ENCODE results near the gene CNPY4.

Gene CNPY4

GRCh38 chr7:100087055-100087750 lies 32.2 kb upstream of the CNPY4 start:
- no peak overlapping the region for H2BK5ac ChIP-seq (ENCODE audit: low read depth, low read length, poor library complexity, severe bottlenecking)
- H3K36me3 ChIP-seq (ENCODE audit: control insufficient read depth in 1 of 2, insufficient read depth in 2 of 2, low read depth in 1 of 2, low read length in 2 of 2): peaks cover 18 to 20% of the 10 kb centered on the region in 2 experiments
- no peak overlapping the region for H2BK12ac ChIP-seq (ENCODE audit: low read length in 2 of 2)
- peak overlapping the region; percentile 77 for H3K27ac ChIP-seq (ENCODE audit: low read length, poor library complexity, severe bottlenecking)
- peak overlapping the region in 1 of 2 experiments; percentile 71 for H3K18ac ChIP-seq (ENCODE audit: low read depth in 1 of 2, low read length in 2 of 2)
- DNase-seq: peak; percentile 100
- H2BK15ac ChIP-seq (ENCODE audit: low read depth, poor library complexity, severe bottlenecking): no peak overlapping the region
- WGBS: 19% methylated on average over 9 of the region's 10 CpGs
- no peak overlapping the region for H3K23ac ChIP-seq (ENCODE audit: low read length in 2 of 2)
- no peak overlapping the region for H2AFZ ChIP-seq (ENCODE audit: low read depth, low read length)
- H3K4me2 ChIP-seq (ENCODE audit: low read length, poor library complexity, severe bottlenecking): no peak overlapping the region
- peak overlapping the region; percentile 96 for H3K9ac ChIP-seq (ENCODE audit: low read length)
- H4K8ac ChIP-seq (ENCODE audit: low read length): peak overlapping the region; percentile 48
- H3K9me3 ChIP-seq (ENCODE audit: control insufficient read depth, low read length): no peaks in the 10 kb centered on the region
- no peaks in the 10 kb centered on the region for H3K27me3 ChIP-seq (ENCODE audit: control insufficient read depth in 1 of 2, insufficient read depth in 1 of 2, low read length in 2 of 2)
- peak overlapping the region; percentile 81 for H4K91ac ChIP-seq (ENCODE audit: low read length)
- no peak overlapping the region for H3K4me3 ChIP-seq (ENCODE audit: insufficient read depth in 1 of 2, low read depth in 1 of 2, low read length in 2 of 2)
- no peak overlapping the region for H2AK5ac ChIP-seq (ENCODE audit: low read length, severe bottlenecking)
- H3K79me1 ChIP-seq (replicated peaks; ENCODE audit: low read length, poor library complexity, severe bottlenecking): peaks cover 11% of the 10 kb centered on the region
- H3K4ac ChIP-seq (ENCODE audit: low read depth in 1 of 2, low read length in 2 of 2): peak overlapping the region; percentile 27 to 85
- no peak overlapping the region for H3K14ac ChIP-seq (ENCODE audit: low read length in 2 of 2)
- peak overlapping the region; percentile 75 for H2BK120ac ChIP-seq (ENCODE audit: low read depth, low read length)
- peaks cover 11% of the 10 kb centered on the region for H3K4me1 ChIP-seq (ENCODE audit: control insufficient read depth, insufficient read depth, low read depth, low read length)

GRCh38 chr7:100088095-100088620 lies 31.3 kb upstream of the CNPY4 start:
- H3K79me1 ChIP-seq (replicated peaks; ENCODE audit: low read length, poor library complexity, severe bottlenecking): peaks cover 13% of the 10 kb centered on the region
- no peak overlapping the region for H2AFZ ChIP-seq (ENCODE audit: low read depth, low read length)
- H2BK12ac ChIP-seq (ENCODE audit: low read length in 2 of 2): peak overlapping the region; percentile 66 to 93
- H3K14ac ChIP-seq (ENCODE audit: low read length in 2 of 2): no peak overlapping the region
- no peak for DNase-seq
- no peaks in the 10 kb centered on the region for H3K27me3 ChIP-seq (ENCODE audit: control insufficient read depth in 1 of 2, insufficient read depth in 1 of 2, low read length in 2 of 2)
- peak overlapping the region; percentile 97 for H4K91ac ChIP-seq (ENCODE audit: low read length)
- no peaks in the 10 kb centered on the region for H3K9me3 ChIP-seq (ENCODE audit: control insufficient read depth, low read length)
- H3K18ac ChIP-seq (ENCODE audit: low read depth in 1 of 2, low read length in 2 of 2): peak overlapping the region; percentile 87
- no peak overlapping the region for H3K23ac ChIP-seq (ENCODE audit: low read length in 2 of 2)
- H3K27ac ChIP-seq (ENCODE audit: low read length, poor library complexity, severe bottlenecking): peak overlapping the region; percentile 33
- no peak overlapping the region for H2AK5ac ChIP-seq (ENCODE audit: low read length, severe bottlenecking)
- H3K36me3 ChIP-seq (ENCODE audit: control insufficient read depth in 1 of 2, insufficient read depth in 2 of 2, low read depth in 1 of 2, low read length in 2 of 2): peaks cover 27 to 29% of the 10 kb centered on the region in 2 experiments
- 80% methylated on average over 8 of the region's 11 CpGs for WGBS
- H3K4me3 ChIP-seq (ENCODE audit: insufficient read depth in 1 of 2, low read depth in 1 of 2, low read length in 2 of 2): peak overlapping the region; percentile 85 to 97
- H3K4me1 ChIP-seq (ENCODE audit: control insufficient read depth, insufficient read depth, low read depth, low read length): peaks cover 8% of the 10 kb centered on the region
- H4K8ac ChIP-seq (ENCODE audit: low read length): peak overlapping the region; percentile 97
- H2BK120ac ChIP-seq (ENCODE audit: low read depth, low read length): peak overlapping the region; percentile 75
- no peak overlapping the region for H2BK5ac ChIP-seq (ENCODE audit: low read depth, low read length, poor library complexity, severe bottlenecking)
- H3K4me2 ChIP-seq (ENCODE audit: low read length, poor library complexity, severe bottlenecking): peak overlapping the region; percentile 55
- H2BK15ac ChIP-seq (ENCODE audit: low read depth, poor library complexity, severe bottlenecking): no peak overlapping the region
- H3K9ac ChIP-seq (ENCODE audit: low read length): peak overlapping the region; percentile 96
- H3K4ac ChIP-seq (ENCODE audit: low read depth in 1 of 2, low read length in 2 of 2): peak overlapping the region; percentile 85 to 94

GRCh38 chr7:100088621-100089457 lies 30.6 kb upstream of the CNPY4 start, which contains the start of gene COPS6:
Gene COPS6, plus strand, starts transcription at chr7:100088969. Its CDS starts 22 bp downstream, at chr7:100088991.
- Histone ChIP-seq H3K27me3 (ENCODE audit: control insufficient read depth in 1 of 2, insufficient read depth in 1 of 2, low read length in 2 of 2) (no peaks in the 10 kb centered on the region), H4K91ac (ENCODE audit: low read length) (peak within 1 kb of the TSS; percentile 97), H3K27ac (ENCODE audit: low read length, poor library complexity, severe bottlenecking) (peak within 1 kb of the TSS; percentile 65), H3K4me2 (ENCODE audit: low read length, poor library complexity, severe bottlenecking) (peak within 1 kb of the TSS; percentile 90), H3K4me3 (ENCODE audit: insufficient read depth in 1 of 2, low read depth in 1 of 2, low read length in 2 of 2) (peak within 1 kb of the TSS; percentile 85 to 97), H2BK12ac (ENCODE audit: low read length in 2 of 2) (peak within 1 kb of the TSS; percentile 66 to 93), H3K18ac (ENCODE audit: low read depth in 1 of 2, low read length in 2 of 2) (peak within 1 kb of the TSS; percentile 89 to 93), H3K14ac (ENCODE audit: low read length in 2 of 2) (peak within 1 kb of the TSS in 1 of 2 experiments; percentile 86), H4K8ac (ENCODE audit: low read length) (peak within 1 kb of the TSS; percentile 97), H3K9ac (ENCODE audit: low read length) (peak within 1 kb of the TSS; percentile 96), H3K9me3 (ENCODE audit: control insufficient read depth, low read length) (no peaks in the 10 kb centered on the region), H2BK120ac (ENCODE audit: low read depth, low read length) (peak within 1 kb of the TSS; percentile 88), H3K79me1 (replicated peaks; ENCODE audit: low read length, poor library complexity, severe bottlenecking) (peaks cover 13% of the 10 kb centered on the region), H2BK5ac (ENCODE audit: low read depth, low read length, poor library complexity, severe bottlenecking) (no peak within 1 kb of the TSS), H3K23ac (ENCODE audit: low read length in 2 of 2) (peak within 1 kb of the TSS in 1 of 2 experiments; percentile 87), H3K4ac (ENCODE audit: low read depth in 1 of 2, low read length in 2 of 2) (peak within 1 kb of the TSS; percentile 85 to 94), H2AK5ac (ENCODE audit: low read length, severe bottlenecking) (no peak within 1 kb of the TSS), H3K4me1 (ENCODE audit: control insufficient read depth, insufficient read depth, low read depth, low read length) (peaks cover 8% of the 10 kb centered on the region), H2AFZ (ENCODE audit: low read depth, low read length) (peak within 1 kb of the TSS; percentile 48), H2BK15ac (ENCODE audit: low read depth, poor library complexity, severe bottlenecking) (peak within 1 kb of the TSS; percentile 96), H3K36me3 (ENCODE audit: control insufficient read depth in 1 of 2, insufficient read depth in 2 of 2, low read depth in 1 of 2, low read length in 2 of 2) (peaks cover 34 to 36% of the 10 kb centered on the region in 2 experiments)
- DNase-seq: peak; percentile 80
- under 1% methylated on average over 49 of the region's 68 CpGs for WGBS
